ENCODE data around the gene DCBLD2.
"Not testable (repeated sequence)": the region's sequence is repeated elsewhere in the genome, so short reads cannot be mapped to it uniquely, and the experiment has no call there.

DCBLD2 gene

DNA sequence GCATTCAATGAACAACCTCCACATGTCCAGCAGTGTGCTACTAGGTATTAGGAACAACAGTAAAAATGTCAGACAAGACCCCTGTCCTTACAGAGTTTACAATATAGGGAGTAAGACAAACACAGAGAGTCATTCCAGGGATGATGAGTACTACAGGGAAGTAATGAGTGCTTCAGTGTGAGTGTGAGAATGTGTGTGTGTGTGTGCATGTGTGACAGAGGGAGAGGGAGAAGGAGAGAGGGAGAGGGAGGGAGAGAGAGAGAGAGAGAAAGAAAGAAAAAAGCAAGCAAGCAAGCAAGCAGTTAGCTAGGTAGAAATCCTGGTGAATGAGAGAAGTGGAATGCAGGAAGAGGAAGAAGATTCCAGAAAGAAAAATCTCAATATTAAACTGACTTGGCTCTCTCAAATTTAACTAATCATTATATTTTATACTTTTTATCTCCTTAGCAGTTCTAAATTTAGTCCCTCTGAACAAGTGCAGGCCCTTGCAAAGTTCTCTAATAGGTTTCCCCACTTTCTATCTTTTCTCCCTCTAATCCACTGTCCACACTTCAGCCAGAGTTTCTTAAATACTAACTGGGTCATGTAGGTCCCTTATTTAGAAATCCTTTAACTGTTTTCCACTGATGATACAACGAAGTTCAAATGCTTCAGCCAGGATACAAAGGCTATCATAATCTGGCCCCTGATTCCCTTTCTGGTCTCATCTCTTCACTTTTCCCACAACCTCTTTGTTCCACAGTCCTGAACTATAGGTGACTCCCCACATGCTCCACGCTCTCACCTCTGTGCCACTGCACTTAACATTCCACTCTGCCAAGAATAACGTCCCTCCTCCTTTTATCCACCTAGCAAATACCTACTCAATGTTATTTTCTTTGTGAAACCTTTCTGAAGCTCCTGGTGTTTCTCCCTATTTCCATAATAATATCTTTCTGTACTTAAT is 10.3 kb downstream of the DCBLD2 start:
- DNase-seq = no peak

GRCh38 chr3:98890181-98890835 is 11.2 kb downstream of the DCBLD2 start:
- DNase-seq = no peak

- DNase-seq = no peak
Measured at GRCh38 chr3:98887684-98888083, 13.8 kb downstream of the DCBLD2 start.

DNA sequence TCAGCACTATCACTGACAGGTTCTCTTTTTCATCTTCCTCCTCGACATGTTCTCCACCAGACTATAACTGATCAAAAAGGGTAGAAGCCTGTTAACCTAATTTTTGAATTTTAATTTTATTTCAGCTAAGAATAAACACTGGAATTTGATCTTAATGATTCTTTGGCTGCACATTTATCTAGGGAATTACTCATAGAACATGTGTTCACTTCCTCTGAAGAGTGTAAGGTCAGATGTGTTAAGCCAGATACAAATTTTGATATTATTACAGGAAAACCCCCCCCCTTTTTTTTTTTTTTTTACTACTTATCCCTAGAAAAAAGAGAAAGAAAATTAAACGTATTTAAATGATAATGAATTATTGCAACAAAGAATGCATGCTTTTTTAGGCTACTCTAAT is 15.0 kb downstream of the DCBLD2 start:
- DNase-seq = no peak

GRCh38 chr3:98885851-98886250 is 15.6 kb downstream of the DCBLD2 start:
- no peak for DNase-seq

GRCh38 chr3:98884675-98885371 is 16.7 kb downstream of the DCBLD2 start:
- DNase-seq = no peak

- DNase-seq = not testable (repeated sequence)
Measured at GRCh38 chr3:98882614-98883333, 18.7 kb downstream of the DCBLD2 start.

DNA sequence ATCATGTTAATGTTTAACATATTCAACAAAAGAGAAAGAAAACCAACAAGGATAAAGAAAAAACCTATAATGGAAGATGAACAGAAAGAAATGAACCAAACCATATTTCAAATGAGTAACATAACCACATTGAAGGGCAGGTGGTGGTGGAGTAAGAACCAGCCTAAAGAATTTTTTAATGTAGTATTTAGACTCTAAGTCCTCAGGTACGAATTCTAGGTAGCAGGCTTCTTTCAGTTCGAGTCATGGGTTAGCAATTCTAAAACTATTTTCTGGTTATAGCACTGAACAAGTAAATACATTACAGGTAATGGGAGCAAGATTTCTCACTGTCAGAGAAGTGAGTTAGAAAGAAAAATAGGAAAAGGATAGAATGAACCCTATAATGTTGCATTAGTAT is 24.4 kb downstream of the DCBLD2 start:
- no peak for DNase-seq

- no peak for DNase-seq
Measured at GRCh38 chr3:98875535-98875934, 26.0 kb downstream of the DCBLD2 start.

- no peak for DNase-seq
Measured at GRCh38 chr3:98874602-98875249, 26.8 kb downstream of the DCBLD2 start.

DNA sequence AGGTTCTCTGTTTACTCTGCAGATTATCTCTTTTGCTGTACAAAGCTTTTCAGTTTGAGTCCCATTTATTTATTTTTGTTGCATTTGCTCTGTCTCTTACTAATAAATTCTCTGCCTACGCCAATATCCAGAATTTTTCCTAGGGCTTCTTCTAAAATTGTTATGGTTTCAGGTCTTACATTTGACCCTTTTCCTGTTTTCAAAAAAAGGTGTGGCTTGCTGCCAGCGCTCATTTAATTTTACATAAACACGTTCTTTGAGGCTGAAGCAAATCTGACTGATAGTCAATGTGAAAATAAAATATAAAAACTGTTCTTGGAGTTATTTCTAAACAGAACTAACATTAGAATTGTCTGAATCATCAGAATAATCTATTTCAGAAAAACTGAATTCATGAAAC is 32.1 kb downstream of the DCBLD2 start:
- DNase-seq = no peak

DNA sequence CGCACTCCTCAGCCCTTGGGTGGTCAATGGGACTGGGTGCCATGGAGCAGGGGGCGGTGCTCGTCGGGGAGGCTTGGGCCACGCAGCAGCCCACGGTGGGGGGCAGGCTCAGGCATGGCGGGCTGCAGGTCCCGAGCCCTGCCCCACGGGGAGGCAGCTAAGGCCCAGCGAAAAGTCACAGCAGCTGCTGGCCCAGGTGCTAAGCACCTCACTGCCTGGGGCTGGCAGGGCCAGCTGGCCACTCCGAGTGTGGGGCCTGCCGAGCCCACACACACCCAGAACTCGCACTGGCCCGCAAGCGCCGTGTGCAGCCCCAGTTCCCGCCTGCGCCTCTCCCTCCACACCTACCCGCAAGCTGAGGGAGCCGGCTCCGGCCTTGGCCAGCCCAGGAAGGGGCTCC is 43.5 kb downstream of the DCBLD2 start:
- not testable (repeated sequence) for DNase-seq

DNA sequence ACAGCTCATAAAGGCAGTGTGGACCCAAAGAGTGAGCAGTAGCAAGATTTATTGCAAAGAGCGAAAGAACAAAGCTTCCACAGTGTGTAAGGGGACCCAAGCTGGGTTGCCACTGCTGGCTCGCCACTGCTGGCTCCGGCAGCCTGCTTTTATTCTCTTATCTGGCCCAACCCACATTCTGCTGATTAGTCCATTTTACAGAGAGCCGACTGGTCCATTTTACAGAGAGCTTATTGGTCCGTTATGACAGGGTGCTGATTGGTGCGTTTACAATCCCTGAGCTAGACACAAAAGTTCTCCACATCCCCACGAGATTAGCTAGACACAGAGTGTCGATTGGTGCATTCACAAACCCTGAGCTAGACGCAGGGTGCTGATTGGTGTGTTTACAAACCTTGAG is 44.2 kb downstream of the DCBLD2 start:
- DNase-seq = not testable (repeated sequence)

GRCh38 chr3:98856724-98857123 is 44.8 kb downstream of the DCBLD2 start:
- no peak for DNase-seq

DNA sequence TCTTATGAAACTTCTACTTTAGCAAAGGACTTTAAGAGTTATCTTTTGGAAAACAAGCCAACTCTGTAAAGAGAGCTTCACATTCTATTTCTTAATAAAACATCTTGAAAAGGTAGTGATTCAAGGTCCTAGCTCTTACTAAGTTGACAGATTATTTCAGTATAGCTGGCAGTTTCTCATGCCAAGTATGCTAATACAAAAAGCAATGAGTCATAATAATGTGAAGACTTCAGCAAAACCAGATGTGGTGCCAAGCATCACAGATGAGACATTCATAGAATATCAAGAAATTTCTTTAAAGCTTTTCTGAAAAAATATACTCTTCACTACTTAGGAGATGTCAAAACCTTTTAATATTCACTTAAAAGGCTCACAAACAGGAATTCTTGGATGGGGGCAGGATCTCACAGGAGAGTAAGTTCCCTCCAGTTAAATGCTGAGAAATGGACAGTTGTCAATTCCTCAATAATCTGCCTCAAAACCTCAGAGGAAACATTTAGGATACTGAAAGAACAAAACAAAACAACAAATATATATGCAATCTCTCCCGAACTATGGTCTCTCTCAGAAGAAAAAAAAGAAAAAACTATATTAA is 45.6 kb downstream of the DCBLD2 start:
- no peak for DNase-seq

DNA sequence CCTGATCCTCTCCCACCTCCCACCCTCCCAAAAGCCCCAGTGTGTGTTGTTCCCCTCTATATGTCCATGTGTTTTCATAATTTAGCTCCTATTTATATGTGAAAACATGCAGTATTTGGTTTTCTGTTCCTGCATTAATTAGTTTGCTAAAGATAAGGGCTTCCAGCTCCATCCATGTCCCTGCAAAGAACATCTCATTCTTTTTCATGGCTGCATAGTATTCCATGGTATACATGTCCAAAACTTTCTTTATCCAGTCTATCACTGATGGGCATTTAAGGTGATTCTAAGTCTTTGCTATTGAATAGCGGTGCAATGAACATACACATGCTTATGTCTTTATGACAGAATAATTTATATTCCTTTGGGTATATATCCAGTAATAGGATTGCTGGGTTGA is 53.4 kb downstream of the DCBLD2 start:
- no peak for DNase-seq

DNA sequence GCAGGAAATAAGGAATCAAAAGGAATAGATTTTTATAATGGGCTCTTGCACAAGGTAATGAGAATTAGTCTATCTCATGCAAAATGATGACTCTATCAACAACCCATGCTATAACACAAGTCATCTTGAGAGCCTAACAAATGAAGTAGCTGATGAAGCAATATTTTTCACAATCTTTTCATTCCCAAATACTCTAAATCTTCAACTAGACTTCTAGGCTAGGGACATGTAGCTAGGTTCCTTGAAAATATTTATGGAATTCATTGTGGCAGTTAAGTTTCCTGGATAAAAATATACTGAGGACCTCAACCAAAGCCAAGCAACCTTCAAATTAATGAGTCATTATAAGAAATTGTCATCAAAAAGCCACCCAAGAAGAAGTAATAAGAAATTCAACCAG is 55.4 kb downstream of the DCBLD2 start:
- no peak for DNase-seq

DNA sequence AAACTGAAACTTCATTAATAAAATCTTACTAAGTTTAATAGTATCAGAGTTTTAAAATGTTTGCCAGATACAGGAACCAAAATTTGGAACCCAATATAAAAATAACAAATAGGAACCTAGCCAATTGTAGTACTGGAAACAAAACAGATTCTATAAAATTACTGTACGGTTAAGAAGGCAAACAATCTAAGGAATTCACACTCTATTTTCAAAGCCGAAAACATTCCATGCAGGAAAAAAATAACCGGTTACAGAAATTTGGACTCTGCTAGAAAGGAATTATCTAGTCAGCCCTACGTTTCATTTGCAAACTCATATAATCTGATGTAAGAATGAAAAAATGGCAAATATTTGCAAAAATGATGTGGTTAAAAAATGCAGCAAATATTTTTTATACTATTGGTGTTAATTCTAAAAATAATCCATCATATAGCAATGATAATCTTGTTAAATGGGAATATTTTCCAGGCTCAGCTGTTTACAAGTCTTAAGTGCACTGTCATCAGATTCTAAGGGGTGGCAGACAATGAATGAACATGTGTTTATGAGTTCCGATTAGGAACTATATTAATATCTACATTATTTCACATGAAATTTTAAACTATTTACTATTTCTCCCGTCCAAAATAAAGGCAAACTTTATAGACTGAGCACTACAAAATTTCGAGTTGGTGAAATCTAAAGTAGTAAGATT is 58.1 kb downstream of the DCBLD2 start:
- no peak for DNase-seq

GRCh38 chr3:98839846-98840245 is 61.6 kb downstream of the DCBLD2 start:
- no peak for DNase-seq

- not testable (repeated sequence) for DNase-seq
Measured at GRCh38 chr3:98831060-98831459, 70.4 kb downstream of the DCBLD2 start.

DNA sequence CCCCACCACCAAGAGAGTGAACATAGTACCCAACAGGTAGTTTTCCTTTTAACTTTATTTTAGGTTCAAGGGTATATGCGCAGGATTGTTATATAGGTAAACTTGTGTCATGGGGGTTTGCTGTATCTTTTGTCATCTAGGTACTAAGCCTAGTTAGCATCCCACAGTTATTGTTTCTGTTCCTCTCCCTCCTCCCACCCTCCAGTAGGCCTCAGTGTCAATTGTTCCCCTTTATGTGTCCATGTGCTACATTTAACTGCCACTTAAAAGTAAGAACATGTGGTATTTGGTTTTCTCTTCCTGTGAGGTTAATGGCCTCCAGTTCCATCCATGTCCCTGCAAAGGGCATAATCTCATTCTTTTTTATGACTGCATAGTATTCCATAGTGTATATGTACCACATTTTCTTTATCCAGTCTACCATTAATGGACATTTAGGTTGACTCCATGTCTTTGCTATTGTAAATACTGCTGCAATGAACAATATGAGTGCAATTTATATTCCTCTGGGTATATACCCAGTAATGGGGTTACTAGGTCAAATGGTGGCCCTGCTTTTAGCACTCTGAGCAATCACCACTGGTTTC is 72.2 kb downstream of the DCBLD2 start:
- no peak for DNase-seq
